Tibial nerve (tissue), 4 donors: ENCODE data around the gene GMEB2.

Source experiments
- EP300 ChIP-seq, 2 donors: sonication (generic); formaldehyde crosslinking; IDR thresholded peaks; one replicate each; pipeline ENCODE4 v1.6.1; 2017; ENCODE audit warnings: antibody characterized with exemption in 2 of 2, mild to moderate bottlenecking in 1 of 2
- TF ChIP-seq, protein P1 (sequence below), 5 experiments: fragments of 200-600 bp in 3 of 5; fragments of 450-650 bp in 2 of 5; sonication (generic) in 3 of 5; IDR thresholded peaks; one replicate each; pipeline ENCODE4 v1.5.1; 2016 to 2019; ENCODE audit warnings: antibody characterized with exemption in 5 of 5, mild to moderate bottlenecking in 3 of 5, moderate library complexity in 2 of 5

DNA sequence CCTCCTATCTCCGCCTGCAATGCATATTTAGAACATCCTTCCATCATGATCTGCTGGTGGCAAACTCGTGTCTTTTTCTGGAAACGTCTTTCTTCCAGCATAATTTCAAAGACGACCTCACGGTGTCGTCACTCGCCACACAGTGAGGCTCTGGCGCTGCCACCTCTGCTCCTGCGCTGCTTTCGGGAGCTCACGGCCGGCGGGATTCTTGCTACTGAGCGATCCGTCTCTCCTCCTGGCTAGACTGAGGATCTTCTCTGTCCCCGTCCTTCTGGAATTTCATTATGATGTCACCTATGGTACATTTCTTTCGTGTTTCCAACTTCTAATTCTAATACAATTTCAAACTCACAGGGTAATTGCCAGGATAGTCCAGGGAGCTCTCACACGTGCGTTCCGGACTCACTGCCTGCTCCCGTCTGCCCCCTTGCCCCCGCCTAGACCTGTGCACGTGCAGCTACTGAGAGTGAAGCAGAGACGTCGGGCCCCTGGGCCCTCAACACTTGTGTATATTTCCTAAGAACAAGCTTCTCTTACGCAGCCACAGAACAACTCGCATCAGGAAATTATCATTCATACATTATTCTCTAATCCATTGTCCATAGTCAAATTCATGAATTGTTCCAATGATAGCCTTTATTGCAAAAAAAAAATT, 27.4 kb downstream of the GMEB2 start:
- TF ChIP-seq, protein P1, sequence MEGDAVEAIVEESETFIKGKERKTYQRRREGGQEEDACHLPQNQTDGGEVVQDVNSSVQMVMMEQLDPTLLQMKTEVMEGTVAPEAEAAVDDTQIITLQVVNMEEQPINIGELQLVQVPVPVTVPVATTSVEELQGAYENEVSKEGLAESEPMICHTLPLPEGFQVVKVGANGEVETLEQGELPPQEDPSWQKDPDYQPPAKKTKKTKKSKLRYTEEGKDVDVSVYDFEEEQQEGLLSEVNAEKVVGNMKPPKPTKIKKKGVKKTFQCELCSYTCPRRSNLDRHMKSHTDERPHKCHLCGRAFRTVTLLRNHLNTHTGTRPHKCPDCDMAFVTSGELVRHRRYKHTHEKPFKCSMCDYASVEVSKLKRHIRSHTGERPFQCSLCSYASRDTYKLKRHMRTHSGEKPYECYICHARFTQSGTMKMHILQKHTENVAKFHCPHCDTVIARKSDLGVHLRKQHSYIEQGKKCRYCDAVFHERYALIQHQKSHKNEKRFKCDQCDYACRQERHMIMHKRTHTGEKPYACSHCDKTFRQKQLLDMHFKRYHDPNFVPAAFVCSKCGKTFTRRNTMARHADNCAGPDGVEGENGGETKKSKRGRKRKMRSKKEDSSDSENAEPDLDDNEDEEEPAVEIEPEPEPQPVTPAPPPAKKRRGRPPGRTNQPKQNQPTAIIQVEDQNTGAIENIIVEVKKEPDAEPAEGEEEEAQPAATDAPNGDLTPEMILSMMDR (IDR thresholded peaks at IDR 0.05), result no peak
- TF ChIP-seq EP300 (IDR thresholded peaks at IDR 0.05), result no peak
